T47D (cell line): ENCODE measurements around the gene TMEM263.

ENCODE experiments used
- DNase-seq, 2 experiments: peaks; one replicate each; pipeline versions ENCODE4 v3.0.0 to v3.0.0-alpha.2; 2011 to 2012; ENCODE audit warnings: low read depth in 1 of 2, low spot score in 1 of 2
- JUND ChIP-seq: IDR thresholded peaks from 2 replicates; pipeline ENCODE4 v1.6.1; 2012; ENCODE audit warnings: low read depth
- in situ Hi-C: cut with HindIII; loops from 2 replicates; pipeline ENCODE4 v1.10.0; 2016; ENCODE audit warnings: low sequenced_read_pairs, low pct_unique_long_range_greater_than_20kb

The TMEM263 gene

GRCh38 chr12:106957583-106957982 lies 1.9 kb downstream of the TMEM263 start:
- in situ Hi-C loops, result no loop called here
- no peak for TF ChIP-seq JUND
- DNase-seq, result no peak

GRCh38 chr12:106960443-106960842 lies 4.7 kb downstream of the TMEM263 start:
- no peak for DNase-seq
- in situ Hi-C loops, result no loop called here
- no peak for TF ChIP-seq JUND

GRCh38 chr12:106962286-106962685 lies 6.6 kb downstream of the TMEM263 start:
- in situ Hi-C loops, result no loop called here
- DNase-seq, result peak in 1 of 2 experiments; percentile 29
- TF ChIP-seq JUND, result no peak

- no peak for DNase-seq
- in situ Hi-C loops, result no loop called here
Measured at GRCh38 chr12:106964526-106964925, 8.8 kb downstream of the TMEM263 start.

GRCh38 chr12:106971065-106971464 lies 15.4 kb downstream of the TMEM263 start:
- DNase-seq, result no peak
- TF ChIP-seq JUND, result no peak
- in situ Hi-C loops, result no loop called here

More at GRCh38 chr12:106964526-106964925, 8.8 kb downstream of the TMEM263 start:
- no peak for TF ChIP-seq JUND

- peak in 1 of 2 experiments; percentile 75 for DNase-seq
- in situ Hi-C loops, result no loop called here
- no peak for TF ChIP-seq JUND
Measured at GRCh38 chr12:106973545-106973944, 17.8 kb downstream of the TMEM263 start.

- peak in 1 of 2 experiments; percentile 35 for DNase-seq
- in situ Hi-C loops, result no loop called here
- TF ChIP-seq JUND, result no peak
Measured at GRCh38 chr12:106974511-106974910, 18.8 kb downstream of the TMEM263 start.

DNA sequence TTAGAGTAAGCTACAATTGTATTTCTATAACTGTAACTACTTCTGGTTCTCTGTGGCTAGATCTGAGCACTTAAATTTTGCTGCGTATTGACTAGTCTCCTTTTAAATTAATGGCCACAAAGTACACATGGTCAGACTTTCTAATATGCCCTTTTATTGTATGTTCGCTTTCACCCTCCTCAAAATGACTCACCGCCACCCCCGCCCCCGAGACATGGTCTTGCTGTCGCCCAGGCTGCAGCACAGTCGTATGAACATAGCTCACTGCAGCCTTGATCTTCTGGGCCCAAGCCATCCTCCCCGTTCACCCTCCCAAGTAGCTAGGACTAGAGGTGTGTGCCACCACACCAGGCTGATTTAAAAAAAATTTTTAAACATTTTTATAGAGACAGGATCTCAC lies 19.4 kb downstream of the TMEM263 start:
- TF ChIP-seq JUND, result no peak
- DNase-seq, result no peak
- in situ Hi-C loops, result no loop called here

DNA sequence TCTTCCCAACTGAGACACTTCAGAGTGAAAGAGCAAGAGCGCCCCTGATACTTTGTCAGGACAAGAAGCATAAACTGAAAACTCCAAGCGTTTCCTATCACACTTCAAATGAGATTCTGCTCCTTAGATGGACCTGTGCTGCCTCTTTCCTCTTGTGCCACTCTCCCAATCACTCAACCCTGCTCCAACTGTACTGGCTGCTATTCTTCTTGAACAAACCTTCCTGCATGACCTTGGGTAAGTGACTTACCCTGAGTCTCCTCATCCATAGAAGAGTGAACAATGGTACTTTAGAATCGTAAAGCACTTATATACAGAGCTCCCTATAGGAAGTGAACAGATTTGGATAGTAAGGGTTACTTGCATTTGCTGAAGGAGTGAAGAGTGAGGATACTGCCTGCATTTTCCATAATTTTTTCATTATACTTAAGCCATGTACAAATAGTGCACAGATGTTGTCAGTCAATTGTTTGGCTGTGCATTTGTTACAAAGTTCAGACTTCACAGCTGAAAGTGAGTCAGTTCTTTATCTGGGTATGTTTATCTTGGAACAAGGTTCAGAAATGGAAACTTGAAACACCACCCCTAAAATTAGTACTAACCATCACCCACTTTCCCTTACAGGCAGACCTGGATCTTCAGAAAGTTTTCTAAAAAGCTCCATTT lies 20.4 kb downstream of the TMEM263 start:
- in situ Hi-C loops, result no loop called here
- no peak for TF ChIP-seq JUND
- peak in 1 of 2 experiments; percentile 26 for DNase-seq

- no peak for DNase-seq
- in situ Hi-C loops, result no loop called here
- no peak for TF ChIP-seq JUND
Measured at GRCh38 chr12:106976668-106977067, 21.0 kb downstream of the TMEM263 start.

DNA sequence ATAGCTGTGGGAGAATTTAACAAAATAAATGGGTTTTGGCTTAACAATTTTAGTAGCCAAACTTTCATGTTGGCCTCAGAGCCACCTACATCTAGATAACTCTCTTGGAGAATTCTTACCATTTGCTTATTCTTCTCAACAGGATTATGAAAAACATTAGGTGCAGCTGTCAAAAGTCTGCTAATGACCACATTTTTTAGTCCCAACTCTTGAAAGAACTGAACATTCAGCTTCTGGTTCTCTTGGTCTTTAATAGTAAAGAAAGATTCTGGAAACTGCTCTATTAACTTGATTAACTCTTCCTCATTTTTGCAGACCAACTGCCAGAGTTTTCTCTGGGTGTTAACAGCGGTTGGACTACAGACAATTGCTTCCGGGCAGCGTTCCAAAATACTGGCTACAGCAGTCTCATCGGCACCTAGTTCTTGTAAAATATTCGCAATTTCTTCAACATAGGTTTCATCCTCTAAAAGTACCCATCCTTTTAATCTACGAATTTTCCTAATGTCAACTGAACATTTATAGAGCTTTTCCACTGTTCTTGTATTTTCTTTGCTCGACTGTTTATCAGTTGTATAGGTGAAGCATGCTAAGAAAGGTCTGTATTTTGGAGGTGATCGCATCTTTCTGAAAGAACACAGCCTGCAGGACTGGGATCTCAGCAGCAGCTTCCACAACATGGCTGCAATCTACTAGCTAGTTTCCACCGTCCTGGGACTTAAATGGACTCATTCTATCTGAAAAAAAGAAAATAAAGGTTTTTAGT lies 22.5 kb downstream of the TMEM263 start:
- TF ChIP-seq JUND, result no peak
- in situ Hi-C loops, result no loop called here
- no peak for DNase-seq

DNA sequence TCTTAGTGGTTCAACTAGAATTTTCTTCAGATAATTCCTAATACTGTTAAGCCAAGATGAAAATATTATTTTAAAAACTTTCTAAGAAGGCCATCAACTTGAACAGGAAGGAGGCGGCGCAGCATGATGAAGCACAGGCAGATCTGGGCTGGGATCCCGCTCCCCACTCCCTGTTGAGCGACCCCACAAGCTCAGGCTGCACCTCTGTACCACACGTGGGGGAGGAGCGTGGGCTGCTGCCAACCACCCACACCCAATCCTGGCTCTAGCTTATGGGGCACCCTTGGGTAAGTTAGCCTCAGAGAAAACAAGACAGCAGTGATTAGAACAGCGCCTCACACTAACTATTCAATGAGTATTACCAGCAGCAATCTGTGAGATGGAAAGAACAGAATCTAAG lies 25.2 kb downstream of the TMEM263 start:
- no peak for TF ChIP-seq JUND
- DNase-seq, result no peak
- in situ Hi-C loops, result no loop called here

DNA sequence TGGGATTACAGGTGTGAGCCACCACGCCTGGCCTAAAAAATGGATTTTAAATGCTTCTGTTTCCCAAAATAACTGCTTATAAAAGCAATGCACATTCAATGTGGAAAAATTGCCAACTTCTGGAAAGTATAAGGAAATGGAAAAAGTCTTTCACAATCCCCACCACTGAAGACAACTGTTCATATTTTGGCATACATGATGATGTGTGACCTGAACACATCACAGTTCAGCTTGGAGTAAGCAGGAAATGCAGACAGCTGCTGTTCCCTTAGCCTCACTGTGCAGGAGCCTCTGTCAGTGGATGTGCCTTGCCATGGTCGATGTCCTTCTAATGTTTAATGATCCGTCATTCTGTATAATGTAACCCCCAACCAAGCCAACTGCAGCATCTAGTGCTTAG lies 26.1 kb downstream of the TMEM263 start:
- in situ Hi-C loops, result no loop called here
- no peak for TF ChIP-seq JUND
- no peak for DNase-seq

DNA sequence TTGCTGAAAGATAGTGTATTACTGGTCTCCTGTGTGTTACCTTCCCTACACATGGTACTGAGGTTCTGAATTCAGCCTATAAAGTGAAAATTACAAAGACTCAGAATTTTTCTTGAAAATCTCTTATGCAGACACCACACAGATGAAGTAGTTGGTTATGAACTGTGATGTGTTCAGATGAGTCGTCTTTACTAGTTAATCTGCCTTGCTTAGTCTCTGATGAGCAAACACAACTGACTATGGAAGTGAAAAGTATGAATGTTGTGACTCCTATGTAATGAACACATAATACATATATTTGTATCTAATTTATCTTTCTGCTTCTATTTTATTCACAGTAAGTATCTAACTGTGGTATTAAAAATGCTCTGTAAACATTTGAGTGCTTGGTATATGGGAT lies 26.5 kb downstream of the TMEM263 start:
- no peak for DNase-seq
- in situ Hi-C loops, result no loop called here
- TF ChIP-seq JUND, result no peak
